Measurements from ENCODE around the gene SDK1.

DNA sequence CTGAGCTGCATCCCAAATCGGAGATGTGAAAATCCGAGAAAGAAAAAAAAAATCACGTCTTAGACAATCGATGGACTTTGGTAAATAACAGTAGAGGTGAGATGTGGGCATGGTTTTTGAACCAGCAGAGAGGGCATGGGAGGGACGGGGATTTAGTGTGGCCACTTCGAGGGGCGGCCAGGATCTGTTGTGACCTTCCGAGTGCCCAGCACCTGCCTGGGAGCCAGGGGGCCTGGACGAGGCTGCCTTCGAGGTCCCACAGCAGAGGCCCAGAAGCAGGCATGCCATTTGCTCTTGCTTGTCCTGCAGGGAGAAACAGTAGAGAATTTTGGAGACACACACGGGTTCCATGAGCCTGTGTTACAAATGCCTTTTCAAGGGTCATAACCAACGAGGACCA is 911.3 kb downstream of the SDK1 start:
- TF ChIP-seq EZH2 (IDR thresholded peaks at IDR 0.05; ENCODE audit: insufficient read depth, poor library complexity, severe bottlenecking) (no peak), EZH2phosphoT487 (IDR thresholded peaks at IDR 0.05; ENCODE audit: insufficient read depth, low read depth) (no peak)

All from GM23248 (cell line).